Measurements from ENCODE around the gene SULT1A1. TPM values are rescaled to one million over a fixed set of nuclear protein-coding genes. Genes with fewer than 3 reads are reported as not detected.

The SULT1A1 gene
- 0.87 and 3.2 TPM in 2 replicates for total RNA-seq

GRCh38 chr16:28609631-28610594 lies at the start of gene SULT1A1:
Gene SULT1A1, minus strand, starts transcription at chr16:28610044. Its CDS starts 1,189 bp downstream, at chr16:28608855.

GRCh38 chr16:28637765-28638164 lies 27.9 kb upstream of the SULT1A1 start, which contains the start of gene NPIPB8:
Gene NPIPB8, plus strand, starts transcription at chr16:28638065. Its CDS starts 296 bp downstream, at chr16:28638361.

GRCh38 chr16:28596840-28597691 lies 12.8 kb downstream of the SULT1A1 start, which contains the start of gene SULT1A2:
Gene SULT1A2, minus strand, starts transcription at chr16:28597050. Its CDS starts 1,120 bp downstream, at chr16:28595930.

Other genes with a start within 250 kb of the SULT1A1 start
- 0.43 TPM in 1 of 2 replicates, not detected in the other for gene NPIPB6, start 246.5 kb downstream of the SULT1A1 start, total RNA-seq
- gene EIF3CL, start 206.2 kb downstream of the SULT1A1 start, total RNA-seq = 96.3 and 103 TPM in 2 replicates
- not detected in 2 replicates for gene NPIPB7, start 137.7 kb downstream of the SULT1A1 start, total RNA-seq
- gene CLN3, start 118.0 kb downstream of the SULT1A1 start, total RNA-seq = 16.2 and 18.4 TPM in 2 replicates
- gene APOBR, start 115.4 kb downstream of the SULT1A1 start, total RNA-seq = under 0.01 TPM in 2 replicates
- not detected in 2 replicates for gene IL27, start 103.2 kb downstream of the SULT1A1 start, total RNA-seq
- 4.0 and 5.3 TPM in 2 replicates for gene NUPR1, start 71.1 kb downstream of the SULT1A1 start, total RNA-seq
- 8.9 and 9.1 TPM in 2 replicates for gene SGF29, start 56.1 kb downstream of the SULT1A1 start, total RNA-seq
- not detected in 2 replicates for gene SULT1A2, start 13.0 kb downstream of the SULT1A1 start, total RNA-seq
- 0.22 and 0.34 TPM in 2 replicates for gene NPIPB8, start 28.0 kb upstream of the SULT1A1 start, total RNA-seq
- 197 and 204 TPM in 2 replicates for gene EIF3C, start 101.4 kb upstream of the SULT1A1 start, total RNA-seq
- 0.87 and 1.7 TPM in 2 replicates for gene NPIPB9, start 141.7 kb upstream of the SULT1A1 start, total RNA-seq
- 19.4 and 20.2 TPM in 2 replicates for gene ATXN2L, start 213.0 kb upstream of the SULT1A1 start, total RNA-seq
- gene TUFM, start 236.3 kb upstream of the SULT1A1 start, total RNA-seq = 88.3 and 107 TPM in 2 replicates